Measurements from ENCODE around the gene GPATCH8.
"Not testable (repeated sequence)": the region's sequence is repeated elsewhere in the genome, so short reads cannot be mapped to it uniquely, and the experiment has no call there.

The GPATCH8 gene

GRCh38 chr17:44397479-44398440, 105.4 kb downstream of the GPATCH8 start:
- no peak for DNase-seq (ENCODE audit: low read depth in 2 of 2)

- DNase-seq (ENCODE audit: low read depth in 2 of 2) = no peak
Measured at GRCh38 chr17:44396946-44397345, 106.3 kb downstream of the GPATCH8 start.

- no peak for DNase-seq (ENCODE audit: low read depth in 2 of 2)
Measured at GRCh38 chr17:44394833-44395232, 108.4 kb downstream of the GPATCH8 start.

- DNase-seq (ENCODE audit: low read depth in 2 of 2) = not testable (repeated sequence)
Measured at GRCh38 chr17:44394112-44394511, 109.1 kb downstream of the GPATCH8 start.

GRCh38 chr17:44390250-44390870, 112.8 kb downstream of the GPATCH8 start:
- DNase-seq (ENCODE audit: low read depth in 2 of 2) = no peak

GRCh38 chr17:44389723-44390202, 113.4 kb downstream of the GPATCH8 start:
- DNase-seq (ENCODE audit: low read depth in 2 of 2) = no peak

- no peak for DNase-seq (ENCODE audit: low read depth in 2 of 2)
Measured at GRCh38 chr17:44389281-44389680, 113.9 kb downstream of the GPATCH8 start, which contains the start of gene ITGA2B. Gene ITGA2B, minus strand, starts transcription at chr17:44389649. Its CDS starts 176 bp downstream, at chr17:44389473.

GRCh38 chr17:44387804-44388203, 115.4 kb downstream of the GPATCH8 start:
- DNase-seq (ENCODE audit: low read depth in 2 of 2) = no peak

GRCh38 chr17:44386182-44386525, 117.1 kb downstream of the GPATCH8 start:
- no peak for DNase-seq (ENCODE audit: low read depth in 2 of 2)

- DNase-seq (ENCODE audit: low read depth in 2 of 2) = peak; percentile 62 to 81
Measured at GRCh38 chr17:44385287-44386181, 117.7 kb downstream of the GPATCH8 start.

- no peak for DNase-seq (ENCODE audit: low read depth in 2 of 2)
Measured at GRCh38 chr17:44384823-44385286, 118.4 kb downstream of the GPATCH8 start.

- no peak for DNase-seq (ENCODE audit: low read depth in 2 of 2)
Measured at GRCh38 chr17:44384281-44384822, 118.9 kb downstream of the GPATCH8 start.

- no peak for DNase-seq (ENCODE audit: low read depth in 2 of 2)
Measured at GRCh38 chr17:44383861-44384260, 119.3 kb downstream of the GPATCH8 start.

- DNase-seq (ENCODE audit: low read depth in 2 of 2) = no peak
Measured at GRCh38 chr17:44383363-44383762, 119.8 kb downstream of the GPATCH8 start.

GRCh38 chr17:44382917-44383316, 120.3 kb downstream of the GPATCH8 start:
- no peak for DNase-seq (ENCODE audit: low read depth in 2 of 2)

- DNase-seq (ENCODE audit: low read depth in 2 of 2) = no peak
Measured at GRCh38 chr17:44381810-44382305, 121.3 kb downstream of the GPATCH8 start.

GRCh38 chr17:44380767-44381166, 122.4 kb downstream of the GPATCH8 start:
- DNase-seq (ENCODE audit: low read depth in 2 of 2) = no peak

- DNase-seq (ENCODE audit: low read depth in 2 of 2) = no peak
Measured at GRCh38 chr17:44379887-44380286, 123.3 kb downstream of the GPATCH8 start.

- DNase-seq (ENCODE audit: low read depth in 2 of 2) = no peak
Measured at GRCh38 chr17:44378171-44378705, 125.0 kb downstream of the GPATCH8 start.

- no peak for DNase-seq (ENCODE audit: low read depth in 2 of 2)
Measured at GRCh38 chr17:44376779-44377178, 126.4 kb downstream of the GPATCH8 start.

GRCh38 chr17:44376124-44376523, 127.1 kb downstream of the GPATCH8 start:
- no peak for DNase-seq (ENCODE audit: low read depth in 2 of 2)
